ENCODE results near the gene KCNH3. TPM values are rescaled to one million over a fixed set of nuclear protein-coding genes. Genes with fewer than 3 reads are reported as not detected.
"Not testable (repeated sequence)": the region's sequence is repeated elsewhere in the genome, so short reads cannot be mapped to it uniquely, and the experiment has no call there.

The KCNH3 gene
- polyA plus RNA-seq, 1 donor = 2.2 TPM

- WGBS (ENCODE audit: insufficient coverage, low lambda C conversion rate) = no CpG with 5 or more reads among the region's 5 CpGs
- peak in 1 of 2 donors; percentile 44 for DNase-seq
- Histone ChIP-seq H3K27ac (ENCODE audit: low read length) (no peak overlapping the region), H3K36me3 (ENCODE audit: control insufficient read depth, insufficient read depth, low read length) (peaks cover 10% of the 10 kb centered on the region), H3K9me3 (ENCODE audit: control insufficient read depth, low read depth, low read length) (no peaks in the 10 kb centered on the region), H3K4me3 (ENCODE audit: low read length) (no peak overlapping the region), H3K4me1 (ENCODE audit: control insufficient read depth, insufficient read depth, low read length) (no peaks in the 10 kb centered on the region), H3K27me3 (ENCODE audit: control insufficient read depth, insufficient read depth, low read length) (no peaks in the 10 kb centered on the region)
Observed at GRCh38 chr12:49503674-49504180, 35.1 kb upstream of the KCNH3 start.

GRCh38 chr12:49505672-49506071 lies 33.2 kb upstream of the KCNH3 start:
- Histone ChIP-seq H3K27ac (ENCODE audit: low read length) (no peak overlapping the region), H3K36me3 (ENCODE audit: control insufficient read depth, insufficient read depth, low read length) (peaks cover 8% of the 10 kb centered on the region), H3K9me3 (ENCODE audit: control insufficient read depth, low read depth, low read length) (no peaks in the 10 kb centered on the region), H3K4me3 (ENCODE audit: low read length) (no peak overlapping the region), H3K4me1 (ENCODE audit: control insufficient read depth, insufficient read depth, low read length) (no peaks in the 10 kb centered on the region), H3K27me3 (ENCODE audit: control insufficient read depth, insufficient read depth, low read length) (no peaks in the 10 kb centered on the region)
- no peak for DNase-seq

- DNase-seq = no peak
- H3K36me3 ChIP-seq (ENCODE audit: control insufficient read depth, insufficient read depth, low read length) = peaks cover 2% of the 10 kb centered on the region
- 100% methylated on average over 2 of the region's 4 CpGs for WGBS (ENCODE audit: insufficient coverage, low lambda C conversion rate)
- no peak overlapping the region for H3K4me3 ChIP-seq (ENCODE audit: low read length)
- no peaks in the 10 kb centered on the region for H3K9me3 ChIP-seq (ENCODE audit: control insufficient read depth, low read depth, low read length)
- no peaks in the 10 kb centered on the region for H3K27me3 ChIP-seq (ENCODE audit: control insufficient read depth, insufficient read depth, low read length)
- H3K27ac ChIP-seq (ENCODE audit: low read length) = no peak overlapping the region
- H3K4me1 ChIP-seq (ENCODE audit: control insufficient read depth, insufficient read depth, low read length) = no peaks in the 10 kb centered on the region
Observed at GRCh38 chr12:49507139-49507538, 31.7 kb upstream of the KCNH3 start.

- H3K27me3 ChIP-seq (ENCODE audit: control insufficient read depth, insufficient read depth, low read length); H3K4me1 ChIP-seq (ENCODE audit: control insufficient read depth, insufficient read depth, low read length); H3K4me3 ChIP-seq (ENCODE audit: low read length); H3K27ac ChIP-seq (ENCODE audit: low read length); DNase-seq; H3K9me3 ChIP-seq (ENCODE audit: control insufficient read depth, low read depth, low read length); H3K36me3 ChIP-seq (ENCODE audit: control insufficient read depth, insufficient read depth, low read length): not testable (repeated sequence)
- WGBS (ENCODE audit: insufficient coverage, low lambda C conversion rate) = 100% methylated on average over 1 of the region's 8 CpGs
Observed at GRCh38 chr12:49509681-49510080, 29.1 kb upstream of the KCNH3 start.

- no peaks in the 10 kb centered on the region for H3K4me1 ChIP-seq (ENCODE audit: control insufficient read depth, insufficient read depth, low read length)
- no peaks in the 10 kb centered on the region for H3K27me3 ChIP-seq (ENCODE audit: control insufficient read depth, insufficient read depth, low read length)
- H3K36me3 ChIP-seq (ENCODE audit: control insufficient read depth, insufficient read depth, low read length) = peaks cover 5% of the 10 kb centered on the region
- H3K4me3 ChIP-seq (ENCODE audit: low read length) = no peak overlapping the region
- DNase-seq = no peak
- H3K9me3 ChIP-seq (ENCODE audit: control insufficient read depth, low read depth, low read length) = no peaks in the 10 kb centered on the region
- H3K27ac ChIP-seq (ENCODE audit: low read length) = no peak overlapping the region
Observed at GRCh38 chr12:49511410-49511809, 27.4 kb upstream of the KCNH3 start.

- no peak for DNase-seq
- no peaks in the 10 kb centered on the region for H3K4me1 ChIP-seq (ENCODE audit: control insufficient read depth, insufficient read depth, low read length)
- no peak overlapping the region for H3K27ac ChIP-seq (ENCODE audit: low read length)
- no peaks in the 10 kb centered on the region for H3K27me3 ChIP-seq (ENCODE audit: control insufficient read depth, insufficient read depth, low read length)
- H3K4me3 ChIP-seq (ENCODE audit: low read length) = no peak overlapping the region
- H3K36me3 ChIP-seq (ENCODE audit: control insufficient read depth, insufficient read depth, low read length) = peaks cover 8% of the 10 kb centered on the region
- no CpG with 5 or more reads among the region's 1 CpG for WGBS (ENCODE audit: insufficient coverage, low lambda C conversion rate)
- H3K9me3 ChIP-seq (ENCODE audit: control insufficient read depth, low read depth, low read length) = no peaks in the 10 kb centered on the region
Observed at GRCh38 chr12:49512546-49512945, 26.3 kb upstream of the KCNH3 start.

GRCh38 chr12:49515266-49515665 lies 23.6 kb upstream of the KCNH3 start:
- Histone ChIP-seq H3K36me3 (ENCODE audit: control insufficient read depth, insufficient read depth, low read length) (peaks cover 14% of the 10 kb centered on the region), H3K4me1 (ENCODE audit: control insufficient read depth, insufficient read depth, low read length) (no peaks in the 10 kb centered on the region), H3K4me3 (ENCODE audit: low read length) (no peak overlapping the region), H3K27me3 (ENCODE audit: control insufficient read depth, insufficient read depth, low read length) (no peaks in the 10 kb centered on the region), H3K9me3 (ENCODE audit: control insufficient read depth, low read depth, low read length) (no peaks in the 10 kb centered on the region), H3K27ac (ENCODE audit: low read length) (no peak overlapping the region)
- no peak for DNase-seq
- 17% methylated on average over 1 of the region's 5 CpGs for WGBS (ENCODE audit: insufficient coverage, low lambda C conversion rate)

- Histone ChIP-seq H3K27ac (ENCODE audit: low read length) (no peak overlapping the region), H3K27me3 (ENCODE audit: control insufficient read depth, insufficient read depth, low read length) (no peaks in the 10 kb centered on the region), H3K4me3 (ENCODE audit: low read length) (no peak overlapping the region), H3K9me3 (ENCODE audit: control insufficient read depth, low read depth, low read length) (no peaks in the 10 kb centered on the region), H3K4me1 (ENCODE audit: control insufficient read depth, insufficient read depth, low read length) (no peaks in the 10 kb centered on the region), H3K36me3 (ENCODE audit: control insufficient read depth, insufficient read depth, low read length) (peaks cover 25% of the 10 kb centered on the region)
- WGBS (ENCODE audit: insufficient coverage, low lambda C conversion rate) = no CpG with 5 or more reads among the region's 2 CpGs
- no peak for DNase-seq
Observed at GRCh38 chr12:49518914-49519573, 19.8 kb upstream of the KCNH3 start.

- no peaks in the 10 kb centered on the region for H3K4me1 ChIP-seq (ENCODE audit: control insufficient read depth, insufficient read depth, low read length)
- H3K27ac ChIP-seq (ENCODE audit: low read length) = no peak overlapping the region
Observed at GRCh38 chr12:49519574-49519936, 19.3 kb upstream of the KCNH3 start.

GRCh38 chr12:49521389-49521788 lies 17.4 kb upstream of the KCNH3 start:
- Histone ChIP-seq H3K9me3 (ENCODE audit: control insufficient read depth, low read depth, low read length) (no peaks in the 10 kb centered on the region), H3K4me1 (ENCODE audit: control insufficient read depth, insufficient read depth, low read length) (no peaks in the 10 kb centered on the region), H3K27ac (ENCODE audit: low read length) (no peak overlapping the region), H3K4me3 (ENCODE audit: low read length) (no peak overlapping the region), H3K27me3 (ENCODE audit: control insufficient read depth, insufficient read depth, low read length) (no peaks in the 10 kb centered on the region), H3K36me3 (ENCODE audit: control insufficient read depth, insufficient read depth, low read length) (peaks cover 41% of the 10 kb centered on the region)
- 100% methylated on average over 2 of the region's 4 CpGs for WGBS (ENCODE audit: insufficient coverage, low lambda C conversion rate)
- DNase-seq = no peak

More at GRCh38 chr12:49519574-49519936, 19.3 kb upstream of the KCNH3 start:
- Histone ChIP-seq H3K9me3 (ENCODE audit: control insufficient read depth, low read depth, low read length) (no peaks in the 10 kb centered on the region), H3K4me3 (ENCODE audit: low read length) (no peak overlapping the region), H3K27me3 (ENCODE audit: control insufficient read depth, insufficient read depth, low read length) (no peaks in the 10 kb centered on the region), H3K36me3 (ENCODE audit: control insufficient read depth, insufficient read depth, low read length) (peaks cover 26% of the 10 kb centered on the region)
- no peak for DNase-seq
- no CpG with 5 or more reads among the region's 5 CpGs for WGBS (ENCODE audit: insufficient coverage, low lambda C conversion rate)

GRCh38 chr12:49524660-49525324 lies 14.0 kb upstream of the KCNH3 start:
- DNase-seq = no peak

More at GRCh38 chr12:49524660-49525324, 14.0 kb upstream of the KCNH3 start:
- no peak overlapping the region for H3K27ac ChIP-seq (ENCODE audit: low read length)
- WGBS (ENCODE audit: insufficient coverage, low lambda C conversion rate) = no CpG with 5 or more reads among the region's 6 CpGs
- H3K36me3 ChIP-seq (ENCODE audit: control insufficient read depth, insufficient read depth, low read length) = peaks cover 43% of the 10 kb centered on the region
- H3K4me3 ChIP-seq (ENCODE audit: low read length) = no peak overlapping the region
- H3K27me3 ChIP-seq (ENCODE audit: control insufficient read depth, insufficient read depth, low read length) = no peaks in the 10 kb centered on the region
- H3K9me3 ChIP-seq (ENCODE audit: control insufficient read depth, low read depth, low read length) = no peaks in the 10 kb centered on the region
- no peaks in the 10 kb centered on the region for H3K4me1 ChIP-seq (ENCODE audit: control insufficient read depth, insufficient read depth, low read length)
